ENCODE data around the gene TCF7.
A peak's percentile ranks its signal among the peaks of the same experiment; 100 is the strongest.

TCF7 gene

GRCh38 chr5:134113363-134113889, 1.1 kb upstream of the TCF7 start:
- no peak for DNase-seq (ENCODE audit: low spot score)

- peak; percentile 50 for DNase-seq (ENCODE audit: low spot score)
These were observed 665 bp downstream of the TCF7 start for GRCh38 chr5:134114886-134115805.

GRCh38 chr5:134115806-134116175, 1.3 kb downstream of the TCF7 start:
- no peak for DNase-seq (ENCODE audit: low spot score)

GRCh38 chr5:134116286-134116685, 1.8 kb downstream of the TCF7 start:
- DNase-seq (ENCODE audit: low spot score), result no peak

GRCh38 chr5:134116789-134117761, 2.6 kb downstream of the TCF7 start:
- DNase-seq (ENCODE audit: low spot score), result no peak

GRCh38 chr5:134118212-134118835, 3.8 kb downstream of the TCF7 start:
- DNase-seq (ENCODE audit: low spot score), result no peak

GRCh38 chr5:134119720-134120119, 5.2 kb downstream of the TCF7 start:
- no peak for DNase-seq (ENCODE audit: low spot score)

GRCh38 chr5:134120386-134121138, 6.1 kb downstream of the TCF7 start:
- no peak for DNase-seq (ENCODE audit: low spot score)

GRCh38 chr5:134122530-134122929, 8.0 kb downstream of the TCF7 start:
- DNase-seq (ENCODE audit: low spot score), result no peak

GRCh38 chr5:134123360-134123759, 8.9 kb downstream of the TCF7 start:
- no peak for DNase-seq (ENCODE audit: low spot score)

GRCh38 chr5:134124289-134125038, 10.0 kb downstream of the TCF7 start:
- peak; percentile 87 for DNase-seq (ENCODE audit: low spot score)

GRCh38 chr5:134125039-134126015, 10.8 kb downstream of the TCF7 start:
- DNase-seq (ENCODE audit: low spot score), result peak; percentile 90

GRCh38 chr5:134127376-134127861, 12.9 kb downstream of the TCF7 start:
- DNase-seq (ENCODE audit: low spot score), result no peak

GRCh38 chr5:134127988-134128647, 13.6 kb downstream of the TCF7 start:
- no peak for DNase-seq (ENCODE audit: low spot score)

- no peak for DNase-seq (ENCODE audit: low spot score)
These were observed 14.1 kb downstream of the TCF7 start for GRCh38 chr5:134128648-134128995.

- no peak for DNase-seq (ENCODE audit: low spot score)
These were observed 15.1 kb downstream of the TCF7 start for GRCh38 chr5:134129411-134130238.

GRCh38 chr5:134130239-134130945, 15.9 kb downstream of the TCF7 start:
- no peak for DNase-seq (ENCODE audit: low spot score)
